ENCODE data around the gene TMTC1.

DNA sequence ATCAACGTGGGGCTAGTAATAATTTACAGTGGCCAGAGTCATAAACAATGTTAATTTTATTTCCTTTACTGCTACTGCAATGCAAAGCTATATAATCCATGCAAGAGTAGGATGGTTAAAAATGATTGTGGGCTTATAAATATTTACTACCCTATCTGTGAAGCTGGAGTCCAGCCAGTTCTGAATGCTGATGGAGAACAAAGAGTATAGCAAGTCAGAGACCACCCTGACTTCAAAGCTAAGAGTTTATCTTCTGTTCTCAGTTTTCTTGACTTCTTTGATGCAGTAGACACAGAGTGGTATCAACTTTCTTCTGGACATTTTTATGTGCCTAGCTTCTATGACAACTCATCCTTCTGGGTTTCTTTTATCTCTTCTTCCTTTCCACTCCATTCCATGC is 252.3 kb downstream of the TMTC1 start:
- TF ChIP-seq, protein P1, sequence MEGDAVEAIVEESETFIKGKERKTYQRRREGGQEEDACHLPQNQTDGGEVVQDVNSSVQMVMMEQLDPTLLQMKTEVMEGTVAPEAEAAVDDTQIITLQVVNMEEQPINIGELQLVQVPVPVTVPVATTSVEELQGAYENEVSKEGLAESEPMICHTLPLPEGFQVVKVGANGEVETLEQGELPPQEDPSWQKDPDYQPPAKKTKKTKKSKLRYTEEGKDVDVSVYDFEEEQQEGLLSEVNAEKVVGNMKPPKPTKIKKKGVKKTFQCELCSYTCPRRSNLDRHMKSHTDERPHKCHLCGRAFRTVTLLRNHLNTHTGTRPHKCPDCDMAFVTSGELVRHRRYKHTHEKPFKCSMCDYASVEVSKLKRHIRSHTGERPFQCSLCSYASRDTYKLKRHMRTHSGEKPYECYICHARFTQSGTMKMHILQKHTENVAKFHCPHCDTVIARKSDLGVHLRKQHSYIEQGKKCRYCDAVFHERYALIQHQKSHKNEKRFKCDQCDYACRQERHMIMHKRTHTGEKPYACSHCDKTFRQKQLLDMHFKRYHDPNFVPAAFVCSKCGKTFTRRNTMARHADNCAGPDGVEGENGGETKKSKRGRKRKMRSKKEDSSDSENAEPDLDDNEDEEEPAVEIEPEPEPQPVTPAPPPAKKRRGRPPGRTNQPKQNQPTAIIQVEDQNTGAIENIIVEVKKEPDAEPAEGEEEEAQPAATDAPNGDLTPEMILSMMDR (IDR thresholded peaks at IDR 0.05): no peak
- no peak for TF ChIP-seq POLR2A (IDR thresholded peaks at IDR 0.05)
